Measurements from ENCODE around the gene ADAMTSL2. TPM values are rescaled to one million over a fixed set of nuclear protein-coding genes. Genes with fewer than 3 reads are reported as not detected.

The ADAMTSL2 gene
- total and polyA plus RNA-seq, 2 donors = 0.68 to 1.7 TPM

GRCh38 chr9:133515615-133516255, 18.8 kb upstream of the ADAMTSL2 start:
- Histone ChIP-seq H3K4me1 (ENCODE audit: control insufficient read depth in 2 of 2, insufficient read depth in 2 of 2, low read length in 2 of 2) (peaks cover 0 to 25% of the 10 kb centered on the region in 2 donors), H3K4me3 (ENCODE audit: low read length in 2 of 2) (no peak overlapping the region), H3K27ac (ENCODE audit: low read depth in 1 of 2, low read length in 1 of 2) (no peak overlapping the region), H3K27me3 (ENCODE audit: control insufficient read depth in 2 of 2, insufficient read depth in 1 of 2, low read length in 1 of 2) (peaks cover 0 to 2% of the 10 kb centered on the region in 2 donors), H3K9me3 (ENCODE audit: control insufficient read depth in 2 of 2, insufficient read depth in 1 of 2, low read length in 1 of 2) (peaks cover 0 to 3% of the 10 kb centered on the region in 2 donors), H3K36me3 (ENCODE audit: control insufficient read depth in 2 of 2, insufficient read depth in 2 of 2, low read length in 1 of 2) (no peaks in the 10 kb centered on the region)
- DNase-seq (ENCODE audit: low read depth in 6 of 9, low spot score in 9 of 9) = no peak
- 97% methylated on average over 17 of the region's 17 CpGs for WGBS

- no peak overlapping the region for H3K27ac ChIP-seq (ENCODE audit: low read depth in 1 of 2, low read length in 1 of 2)
- H3K27me3 ChIP-seq (ENCODE audit: control insufficient read depth in 2 of 2, insufficient read depth in 1 of 2, low read length in 1 of 2) = peaks cover 0 to 2% of the 10 kb centered on the region in 2 donors
- peaks cover 0 to 3% of the 10 kb centered on the region in 2 donors for H3K9me3 ChIP-seq (ENCODE audit: control insufficient read depth in 2 of 2, insufficient read depth in 1 of 2, low read length in 1 of 2)
- H3K4me3 ChIP-seq (ENCODE audit: low read length in 2 of 2) = no peak overlapping the region
- no peak for DNase-seq (ENCODE audit: low read depth in 6 of 9, low spot score in 9 of 9)
- WGBS = 93% methylated on average over 11 of the region's 11 CpGs
- peaks cover 0 to 25% of the 10 kb centered on the region in 2 donors for H3K4me1 ChIP-seq (ENCODE audit: control insufficient read depth in 2 of 2, insufficient read depth in 2 of 2, low read length in 2 of 2)
- no peaks in the 10 kb centered on the region for H3K36me3 ChIP-seq (ENCODE audit: control insufficient read depth in 2 of 2, insufficient read depth in 2 of 2, low read length in 1 of 2)
Observed at GRCh38 chr9:133516256-133516960, 18.1 kb upstream of the ADAMTSL2 start.

- DNase-seq (ENCODE audit: low read depth in 6 of 9, low spot score in 9 of 9) = no peak
- Histone ChIP-seq H3K4me1 (ENCODE audit: control insufficient read depth in 2 of 2, insufficient read depth in 2 of 2, low read length in 2 of 2) (peaks cover 0 to 29% of the 10 kb centered on the region in 2 donors), H3K4me3 (ENCODE audit: low read length in 2 of 2) (no peak overlapping the region), H3K36me3 (ENCODE audit: control insufficient read depth in 2 of 2, insufficient read depth in 2 of 2, low read length in 1 of 2) (no peaks in the 10 kb centered on the region), H3K27ac (ENCODE audit: low read depth in 1 of 2, low read length in 1 of 2) (no peak overlapping the region), H3K27me3 (ENCODE audit: control insufficient read depth in 2 of 2, insufficient read depth in 1 of 2, low read length in 1 of 2) (peaks cover 0 to 2% of the 10 kb centered on the region in 2 donors), H3K9me3 (ENCODE audit: control insufficient read depth in 2 of 2, insufficient read depth in 1 of 2, low read length in 1 of 2) (peaks cover 0 to 3% of the 10 kb centered on the region in 2 donors)
- WGBS = 97% methylated on average over 9 of the region's 9 CpGs
Observed at GRCh38 chr9:133516961-133517350, 17.5 kb upstream of the ADAMTSL2 start.

GRCh38 chr9:133517711-133518110, 16.8 kb upstream of the ADAMTSL2 start:
- DNase-seq (ENCODE audit: low read depth in 6 of 9, low spot score in 9 of 9) = no peak
- no peak overlapping the region for H3K4me3 ChIP-seq (ENCODE audit: low read length in 2 of 2)
- WGBS = 86% methylated on average over 8 of the region's 8 CpGs
- peaks cover 1 to 37% of the 10 kb centered on the region in 2 donors for H3K4me1 ChIP-seq (ENCODE audit: control insufficient read depth in 2 of 2, insufficient read depth in 2 of 2, low read length in 2 of 2)
- H3K9me3 ChIP-seq (ENCODE audit: control insufficient read depth in 2 of 2, insufficient read depth in 1 of 2, low read length in 1 of 2) = peaks cover 0 to 3% of the 10 kb centered on the region in 2 donors
- no peaks in the 10 kb centered on the region for H3K36me3 ChIP-seq (ENCODE audit: control insufficient read depth in 2 of 2, insufficient read depth in 2 of 2, low read length in 1 of 2)
- peaks cover 0 to 2% of the 10 kb centered on the region in 2 donors for H3K27me3 ChIP-seq (ENCODE audit: control insufficient read depth in 2 of 2, insufficient read depth in 1 of 2, low read length in 1 of 2)
- no peak overlapping the region for H3K27ac ChIP-seq (ENCODE audit: low read depth in 1 of 2, low read length in 1 of 2)

GRCh38 chr9:133518200-133518599, 16.3 kb upstream of the ADAMTSL2 start:
- H3K27ac ChIP-seq (ENCODE audit: low read depth in 1 of 2, low read length in 1 of 2) = no peak overlapping the region
- peaks cover 3 to 37% of the 10 kb centered on the region in 2 donors for H3K4me1 ChIP-seq (ENCODE audit: control insufficient read depth in 2 of 2, insufficient read depth in 2 of 2, low read length in 2 of 2)
- whole genome bisulfite sequencing = 95% methylated on average over 5 of the region's 5 CpGs
- no peak for DNase-seq (ENCODE audit: low read depth in 6 of 9, low spot score in 9 of 9)
- no peak overlapping the region for H3K4me3 ChIP-seq (ENCODE audit: low read length in 2 of 2)
- H3K27me3 ChIP-seq (ENCODE audit: control insufficient read depth in 2 of 2, insufficient read depth in 1 of 2, low read length in 1 of 2) = peaks cover 0 to 2% of the 10 kb centered on the region in 2 donors
- H3K36me3 ChIP-seq (ENCODE audit: control insufficient read depth in 2 of 2, insufficient read depth in 2 of 2, low read length in 1 of 2) = no peaks in the 10 kb centered on the region
- H3K9me3 ChIP-seq (ENCODE audit: control insufficient read depth in 2 of 2, insufficient read depth in 1 of 2, low read length in 1 of 2) = peaks cover 0 to 3% of the 10 kb centered on the region in 2 donors

GRCh38 chr9:133518706-133519449, 15.6 kb upstream of the ADAMTSL2 start:
- 95% methylated on average over 27 of the region's 27 CpGs for WGBS
- H3K36me3 ChIP-seq (ENCODE audit: control insufficient read depth in 2 of 2, insufficient read depth in 2 of 2, low read length in 1 of 2) = no peaks in the 10 kb centered on the region
- no peak for DNase-seq (ENCODE audit: low read depth in 6 of 9, low spot score in 9 of 9)
- no peak overlapping the region for H3K4me3 ChIP-seq (ENCODE audit: low read length in 2 of 2)
- H3K27me3 ChIP-seq (ENCODE audit: control insufficient read depth in 2 of 2, insufficient read depth in 1 of 2, low read length in 1 of 2) = peaks cover 0 to 2% of the 10 kb centered on the region in 2 donors
- H3K27ac ChIP-seq (ENCODE audit: low read depth in 1 of 2, low read length in 1 of 2) = no peak overlapping the region
- peaks cover 3 to 31% of the 10 kb centered on the region in 2 donors for H3K4me1 ChIP-seq (ENCODE audit: control insufficient read depth in 2 of 2, insufficient read depth in 2 of 2, low read length in 2 of 2)
- H3K9me3 ChIP-seq (ENCODE audit: control insufficient read depth in 2 of 2, insufficient read depth in 1 of 2, low read length in 1 of 2) = peaks cover 0 to 3% of the 10 kb centered on the region in 2 donors

- no peak overlapping the region for H3K4me3 ChIP-seq (ENCODE audit: low read length in 2 of 2)
- no peak for DNase-seq (ENCODE audit: low read depth in 6 of 9, low spot score in 9 of 9)
- no peak overlapping the region for H3K27ac ChIP-seq (ENCODE audit: low read depth in 1 of 2, low read length in 1 of 2)
- H3K27me3 ChIP-seq (ENCODE audit: control insufficient read depth in 2 of 2, insufficient read depth in 1 of 2, low read length in 1 of 2) = peaks cover 0 to 2% of the 10 kb centered on the region in 2 donors
- no peaks in the 10 kb centered on the region for H3K36me3 ChIP-seq (ENCODE audit: control insufficient read depth in 2 of 2, insufficient read depth in 2 of 2, low read length in 1 of 2)
- H3K4me1 ChIP-seq (ENCODE audit: control insufficient read depth in 2 of 2, insufficient read depth in 2 of 2, low read length in 2 of 2) = peaks cover 3 to 26% of the 10 kb centered on the region in 2 donors
- peaks cover 0 to 3% of the 10 kb centered on the region in 2 donors for H3K9me3 ChIP-seq (ENCODE audit: control insufficient read depth in 2 of 2, insufficient read depth in 1 of 2, low read length in 1 of 2)
- 84% methylated on average over 7 of the region's 7 CpGs for WGBS
Observed at GRCh38 chr9:133519693-133520092, 14.8 kb upstream of the ADAMTSL2 start.

- 94% methylated on average over 24 of the region's 24 CpGs for WGBS
- no peaks in the 10 kb centered on the region for H3K36me3 ChIP-seq (ENCODE audit: control insufficient read depth in 2 of 2, insufficient read depth in 2 of 2, low read length in 1 of 2)
- no peak for DNase-seq (ENCODE audit: low read depth in 6 of 9, low spot score in 9 of 9)
Observed at GRCh38 chr9:133520121-133520835, 14.2 kb upstream of the ADAMTSL2 start.

More at GRCh38 chr9:133520121-133520835, 14.2 kb upstream of the ADAMTSL2 start:
- peaks cover 3 to 22% of the 10 kb centered on the region in 2 donors for H3K4me1 ChIP-seq (ENCODE audit: control insufficient read depth in 2 of 2, insufficient read depth in 2 of 2, low read length in 2 of 2)
- H3K27me3 ChIP-seq (ENCODE audit: control insufficient read depth in 2 of 2, insufficient read depth in 1 of 2, low read length in 1 of 2) = peaks cover 0 to 2% of the 10 kb centered on the region in 2 donors
- no peak overlapping the region for H3K4me3 ChIP-seq (ENCODE audit: low read length in 2 of 2)
- peaks cover 0 to 3% of the 10 kb centered on the region in 2 donors for H3K9me3 ChIP-seq (ENCODE audit: control insufficient read depth in 2 of 2, insufficient read depth in 1 of 2, low read length in 1 of 2)
- H3K27ac ChIP-seq (ENCODE audit: low read depth in 1 of 2, low read length in 1 of 2) = no peak overlapping the region

Data from thymus (tissue), 11 donors.